Natural killer cell (primary cell): ENCODE data around the gene AOX1. TPM values are rescaled to one million over a fixed set of nuclear protein-coding genes. Genes with fewer than 3 reads are reported as not detected.
A peak's percentile ranks its signal among the peaks of the same experiment; 100 is the strongest.

ENCODE experiments used
- ATAC-seq, 3 donors: fragments of 150-1000 bp in 2 of 3; fragments of 200-7000 bp in 1 of 3; cut with Tn5 transposase; 1 replicate in 1 of 3; 2 replicates in 2 of 3; pipeline ENCODE4 v1.10.0; 2021; ENCODE audit warnings: mild to moderate bottlenecking in 2 of 3, moderate library complexity in 2 of 3
- DNase-seq, 2 donors: peaks; one replicate each; pipeline versions ENCODE4 v3.0.0 to v3.0.0-alpha.2; 2013 to 2021; ENCODE audit warnings: mixed read lengths in 1 of 2
- H3K27ac ChIP-seq: one replicate; pipeline ENCODE4 v1.5.1; 2013; ENCODE audit warnings: mild to moderate bottlenecking, low read length
- H3K27me3 ChIP-seq: one replicate; pipeline ENCODE4 v1.6.1; 2013; ENCODE audit warnings: low read length; ENCODE audit not compliant: control insufficient read depth, insufficient read depth
- H3K36me3 ChIP-seq: one replicate; pipeline ENCODE4 v1.6.1; 2013; ENCODE audit warnings: low read length; ENCODE audit not compliant: control insufficient read depth, insufficient read depth
- H3K4me1 ChIP-seq: one replicate; pipeline ENCODE4 v1.6.1; 2013; ENCODE audit warnings: low read length; ENCODE audit not compliant: control insufficient read depth, insufficient read depth
- H3K4me3 ChIP-seq: one replicate; pipeline ENCODE4 v1.5.1; 2013; ENCODE audit warnings: low read length
- H3K9me3 ChIP-seq: one replicate; pipeline ENCODE4 v1.6.1; 2013; ENCODE audit warnings: low read length; ENCODE audit not compliant: control insufficient read depth, insufficient read depth
- H3K27ac Mint-ChIP-seq, 2 donors: one replicate each; pipeline ENCODE4 v1.8.0; 2022; ENCODE audit warnings: mild to moderate bottlenecking in 2 of 2, mixed read lengths in 2 of 2, moderate library complexity in 1 of 2
- H3K27me3 Mint-ChIP-seq, 2 donors: one replicate each; pipeline ENCODE4 v1.8.0; 2022; ENCODE audit warnings: low read depth in 2 of 2, mixed read lengths in 2 of 2
- H3K36me3 Mint-ChIP-seq: one replicate; pipeline ENCODE4 v1.8.0; 2022; ENCODE audit warnings: mixed read lengths
- H3K4me1 Mint-ChIP-seq, 2 donors: one replicate each; pipeline ENCODE4 v1.8.0; 2022; ENCODE audit warnings: mixed read lengths in 2 of 2
- H3K4me3 Mint-ChIP-seq: one replicate; pipeline ENCODE4 v1.8.0; 2022; ENCODE audit warnings: mild to moderate bottlenecking, moderate library complexity, mixed read lengths
- H3K9me3 Mint-ChIP-seq, 2 donors: one replicate each; pipeline ENCODE4 v1.8.0; 2022; ENCODE audit warnings: mixed read lengths in 2 of 2
- CTCF ChIP-seq: fragments of 200-600 bp; IDR thresholded peaks from one replicate; pipeline ENCODE4 v1.8.0; 2022; ENCODE audit warnings: antibody characterized with exemption
- WGBS: methylation state at CpG from one replicate; pipeline ENCODE4 v1.1.7; 2013; ENCODE audit warnings: missing lambda C conversion rate; ENCODE audit not compliant: insufficient coverage; 5-methylcytosine and 5-hydroxymethylcytosine counted together
- intact Hi-C: fragments of 100-400 bp; cut with micrococcal nuclease; formaldehyde crosslinking; loops from one replicate; pipeline ENCODE4 v1.14.2; 2022
- total RNA-seq, 4 donors: library from RNA; stranded (reverse); fragments of 120-200 nt in 1 of 4; gene quantifications; one replicate each; pipeline versions ENCODE4 v1.2.3 to v1.2.4, GENCODE V29; 2013 to 2022

Gene AOX1
- total RNA-seq, 3 donors from 2014 or later (not counting 1 experiment from before 2014, with no cell fraction given): not detected

GRCh38 chr2:200614249-200614648, 28.4 kb downstream of the AOX1 start:
- DNase-seq: no peak
- intact Hi-C loops: no loop called here
- no peaks in the 10 kb centered on the region for H3K9me3 ChIP-seq
- no peak for ATAC-seq
- no peaks in the 10 kb centered on the region for H3K27me3 ChIP-seq
- H3K4me1 ChIP-seq: no peaks in the 10 kb centered on the region
- Mint-ChIP-seq H3K4me1 (peaks cover 13 to 16% of the 10 kb centered on the region in 2 donors), H3K27me3 (peaks cover 2 to 5% of the 10 kb centered on the region in 2 donors), H3K36me3 (no peaks in the 10 kb centered on the region), H3K27ac (no peak overlapping the region), H3K4me3 (no peak overlapping the region), H3K9me3 (no peaks in the 10 kb centered on the region)
- WGBS: 83% methylated on average over 2 of the region's 2 CpGs
- no peak overlapping the region for H3K27ac ChIP-seq
- H3K36me3 ChIP-seq: no peaks in the 10 kb centered on the region
- H3K4me3 ChIP-seq: no peak overlapping the region
- TF ChIP-seq CTCF: no peak

GRCh38 chr2:200615247-200615646, 29.4 kb downstream of the AOX1 start:
- TF ChIP-seq CTCF: no peak
- no peak for DNase-seq
- 100% methylated on average over 1 of the region's 1 CpG for WGBS
- H3K9me3 Mint-ChIP-seq: no peaks in the 10 kb centered on the region
- Histone ChIP-seq H3K36me3 (no peaks in the 10 kb centered on the region), H3K27ac (no peak overlapping the region), H3K27me3 (no peaks in the 10 kb centered on the region), H3K4me3 (no peak overlapping the region), H3K4me1 (no peaks in the 10 kb centered on the region), H3K9me3 (no peaks in the 10 kb centered on the region)
- peaks cover 2 to 5% of the 10 kb centered on the region in 2 donors for H3K27me3 Mint-ChIP-seq
- no peak for ATAC-seq
- H3K4me3 Mint-ChIP-seq: no peak overlapping the region
- no peaks in the 10 kb centered on the region for H3K36me3 Mint-ChIP-seq
- no peak overlapping the region for H3K27ac Mint-ChIP-seq
- H3K4me1 Mint-ChIP-seq: peaks cover 13 to 16% of the 10 kb centered on the region in 2 donors
- intact Hi-C loops: no loop called here

- H3K27me3 Mint-ChIP-seq: peaks cover 2 to 5% of the 10 kb centered on the region in 2 donors
- no peak for TF ChIP-seq CTCF
- H3K27ac ChIP-seq: no peak overlapping the region
- H3K36me3 ChIP-seq: no peaks in the 10 kb centered on the region
- H3K4me3 ChIP-seq: no peak overlapping the region
- DNase-seq (no peak), ATAC-seq (peak; percentile 35 to 57 (median 42))
- intact Hi-C loops: no loop called here
- no peak overlapping the region for H3K27ac Mint-ChIP-seq
- H3K27me3 ChIP-seq: no peaks in the 10 kb centered on the region
- no peaks in the 10 kb centered on the region for H3K9me3 Mint-ChIP-seq
- peaks cover 13 to 16% of the 10 kb centered on the region in 2 donors for H3K4me1 Mint-ChIP-seq
- no peaks in the 10 kb centered on the region for H3K36me3 Mint-ChIP-seq
- WGBS: 46% methylated on average over 5 of the region's 5 CpGs
- no peak overlapping the region for H3K4me3 Mint-ChIP-seq
- H3K9me3 ChIP-seq: no peaks in the 10 kb centered on the region
- H3K4me1 ChIP-seq: no peaks in the 10 kb centered on the region
Observed at GRCh38 chr2:200616193-200616592, 30.4 kb downstream of the AOX1 start.

GRCh38 chr2:200616656-200617055, 30.8 kb downstream of the AOX1 start:
- Histone ChIP-seq H3K4me3 (no peak overlapping the region), H3K27ac (no peak overlapping the region), H3K27me3 (no peaks in the 10 kb centered on the region), H3K36me3 (no peaks in the 10 kb centered on the region), H3K4me1 (no peaks in the 10 kb centered on the region), H3K9me3 (no peaks in the 10 kb centered on the region)
- Mint-ChIP-seq H3K27ac (no peak overlapping the region), H3K36me3 (no peaks in the 10 kb centered on the region), H3K9me3 (no peaks in the 10 kb centered on the region), H3K4me1 (peaks cover 13 to 16% of the 10 kb centered on the region in 2 donors), H3K4me3 (no peak overlapping the region), H3K27me3 (peaks cover 2 to 5% of the 10 kb centered on the region in 2 donors)
- no peak for TF ChIP-seq CTCF
- no peak for ATAC-seq
- intact Hi-C loops: no loop called here
- WGBS: 90% methylated on average over 3 of the region's 4 CpGs
- no peak for DNase-seq
